ENCODE measurements around the gene TTLL1. TPM values are rescaled to one million over a fixed set of nuclear protein-coding genes. Genes with fewer than 3 reads are reported as not detected.

The TTLL1 gene
- total RNA-seq, 4 donors from 2014 or later: 1.8 to 7.2 (median 3.4) TPM

DNA sequence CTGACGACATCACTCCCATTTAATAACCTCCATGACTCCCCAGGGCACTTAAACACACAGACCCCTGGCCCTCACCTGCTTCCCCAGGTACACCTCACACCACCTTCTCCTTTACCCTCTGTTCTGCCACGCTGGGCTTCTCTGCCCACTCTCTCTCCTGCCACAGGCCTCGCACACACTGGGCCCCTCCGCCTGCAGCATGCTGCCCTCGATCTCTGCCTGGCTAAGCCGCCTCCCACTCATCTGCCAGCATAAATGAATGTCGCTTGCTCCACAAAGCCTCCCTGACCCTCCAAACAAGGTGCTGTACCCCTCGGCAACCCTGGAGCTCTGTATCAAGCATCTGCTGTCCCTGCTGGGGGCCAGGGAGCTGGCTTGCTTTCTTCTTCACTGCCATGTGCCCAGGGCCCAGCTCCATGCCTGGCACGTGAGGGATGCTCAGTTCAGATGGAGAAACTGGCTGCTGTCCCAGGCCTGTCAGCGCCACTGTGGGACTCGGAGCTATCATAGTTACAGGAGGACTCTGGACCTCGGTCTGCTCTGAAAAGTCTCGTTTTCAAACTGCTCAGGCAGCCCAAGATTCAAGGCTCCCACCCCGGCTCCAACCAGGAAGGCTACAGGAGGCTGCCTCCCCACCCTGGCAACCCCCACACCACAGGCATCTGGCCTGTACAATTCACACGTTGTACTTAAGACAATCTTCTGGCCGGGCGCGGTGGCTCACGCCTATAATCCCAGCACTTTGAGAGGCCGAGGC lies 11.9 kb downstream of the TTLL1 start:
- Histone ChIP-seq H3K4me3 (no peak overlapping the region), H3K4me1 (peaks cover 0 to 23% (median 5%) of the 10 kb centered on the region in 3 donors), H3K27me3 (no peaks in the 10 kb centered on the region), H3K27ac (no peak overlapping the region), H3K36me3 (peaks cover 0 to 11% (median 0%) of the 10 kb centered on the region in 3 donors), H3K9me3 (no peaks in the 10 kb centered on the region)
- TF ChIP-seq, protein P1, sequence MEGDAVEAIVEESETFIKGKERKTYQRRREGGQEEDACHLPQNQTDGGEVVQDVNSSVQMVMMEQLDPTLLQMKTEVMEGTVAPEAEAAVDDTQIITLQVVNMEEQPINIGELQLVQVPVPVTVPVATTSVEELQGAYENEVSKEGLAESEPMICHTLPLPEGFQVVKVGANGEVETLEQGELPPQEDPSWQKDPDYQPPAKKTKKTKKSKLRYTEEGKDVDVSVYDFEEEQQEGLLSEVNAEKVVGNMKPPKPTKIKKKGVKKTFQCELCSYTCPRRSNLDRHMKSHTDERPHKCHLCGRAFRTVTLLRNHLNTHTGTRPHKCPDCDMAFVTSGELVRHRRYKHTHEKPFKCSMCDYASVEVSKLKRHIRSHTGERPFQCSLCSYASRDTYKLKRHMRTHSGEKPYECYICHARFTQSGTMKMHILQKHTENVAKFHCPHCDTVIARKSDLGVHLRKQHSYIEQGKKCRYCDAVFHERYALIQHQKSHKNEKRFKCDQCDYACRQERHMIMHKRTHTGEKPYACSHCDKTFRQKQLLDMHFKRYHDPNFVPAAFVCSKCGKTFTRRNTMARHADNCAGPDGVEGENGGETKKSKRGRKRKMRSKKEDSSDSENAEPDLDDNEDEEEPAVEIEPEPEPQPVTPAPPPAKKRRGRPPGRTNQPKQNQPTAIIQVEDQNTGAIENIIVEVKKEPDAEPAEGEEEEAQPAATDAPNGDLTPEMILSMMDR (IDR thresholded peaks at IDR 0.05): no peak
- TF ChIP-seq POLR2A (IDR thresholded peaks at IDR 0.05): no peak
- intact Hi-C loops (cut with DNase I): no loop called here
- 77 to 82% methylated on average over 9 to 13 of the region's 20 CpGs for WGBS, 2 donors
- no peak for DNase-seq

DNA sequence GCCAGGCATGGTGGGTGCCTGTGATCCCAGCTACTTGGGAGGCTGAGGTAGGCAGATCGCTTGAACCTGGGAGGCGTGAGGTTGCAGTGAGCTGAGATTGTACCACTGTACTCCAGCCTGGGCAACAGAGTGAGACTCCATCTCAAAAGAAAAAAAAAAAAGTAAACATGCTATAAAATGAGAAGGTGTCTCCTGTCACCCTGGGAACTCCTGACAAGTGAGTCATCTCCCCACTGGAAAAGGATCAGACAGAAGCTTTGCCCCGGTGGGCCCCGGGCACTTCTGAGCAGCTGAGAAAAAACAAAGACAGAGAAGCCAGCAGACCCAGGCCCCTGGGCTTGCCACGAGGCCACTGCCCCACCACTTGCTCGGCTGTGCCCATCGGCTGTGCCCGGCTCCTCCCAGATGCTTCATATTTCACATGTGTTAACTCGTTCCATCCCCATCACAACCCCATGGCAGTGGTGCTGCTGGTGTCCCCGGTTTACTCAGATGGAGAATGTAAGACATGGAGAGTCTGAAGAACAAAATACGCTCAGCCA lies 22.3 kb downstream of the TTLL1 start:
- DNase-seq: no peak
- Histone ChIP-seq H3K36me3 (peaks cover 0 to 31% (median 0%) of the 10 kb centered on the region in 3 donors), H3K27ac (peak overlapping the region; percentile 21 to 70 (median 42)), H3K4me1 (peaks cover 0 to 15% (median 3%) of the 10 kb centered on the region in 3 donors), H3K27me3 (no peaks in the 10 kb centered on the region), H3K4me3 (no peak overlapping the region), H3K9me3 (no peaks in the 10 kb centered on the region)
- TF ChIP-seq, protein P1 (IDR thresholded peaks at IDR 0.05): no peak
- TF ChIP-seq POLR2A (IDR thresholded peaks at IDR 0.05): no peak
- intact Hi-C loops (cut with DNase I): no loop called here
- 42 to 65% methylated on average over 8 to 11 of the region's 11 CpGs for WGBS, 2 donors

DNA sequence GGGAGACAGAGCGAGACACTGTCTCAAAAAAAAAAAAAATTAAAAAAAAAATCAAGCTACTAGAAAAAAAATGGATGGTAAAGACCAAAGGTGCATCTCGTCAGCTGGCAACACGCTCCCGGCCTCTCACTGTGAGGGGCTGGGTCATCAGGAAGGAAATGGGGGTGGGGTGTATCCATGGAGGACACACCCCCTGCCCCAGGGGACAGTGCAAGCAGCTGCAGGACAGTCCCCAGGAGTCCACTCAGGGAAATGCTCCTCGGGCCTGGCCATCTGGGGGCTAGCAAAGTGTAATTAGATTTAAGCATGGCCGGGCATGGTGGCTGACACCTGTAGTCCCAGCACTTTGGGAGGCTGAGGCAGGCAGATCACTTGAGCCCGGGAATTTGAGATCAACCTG lies 23.1 kb downstream of the TTLL1 start:
- H3K36me3 ChIP-seq: peaks cover 0 to 39% (median 0%) of the 10 kb centered on the region in 3 donors

DNA sequence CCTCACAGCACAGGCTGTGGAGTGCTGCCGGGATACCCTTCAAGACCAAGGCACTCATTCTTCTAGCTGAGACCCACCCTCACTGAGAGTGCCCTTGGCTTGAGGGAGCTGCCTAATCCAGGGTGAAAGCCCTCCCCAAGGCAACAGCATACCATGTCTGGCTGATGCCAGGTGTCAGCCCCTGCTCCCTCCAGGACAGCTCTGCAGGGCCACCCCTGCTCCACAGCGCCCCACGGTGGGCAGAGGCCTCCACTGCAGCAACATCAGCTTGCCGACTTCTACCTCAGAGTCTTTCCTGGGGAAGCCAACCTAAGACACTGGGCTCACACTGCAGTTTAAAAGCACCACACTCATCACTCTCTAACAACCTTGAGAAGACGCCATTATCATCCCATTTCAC lies 29.0 kb downstream of the TTLL1 start:
- no peak for DNase-seq
- TF ChIP-seq, protein P1 (IDR thresholded peaks at IDR 0.05): peak in 5 of 6 experiments; percentile 10 to 70 (median 52)
- TF ChIP-seq POLR2A (IDR thresholded peaks at IDR 0.05): no peak
- no peaks in the 10 kb centered on the region for H3K4me1 ChIP-seq
- intact Hi-C loops (cut with DNase I): no loop called here
- H3K36me3 ChIP-seq: peaks cover 0 to 57% (median 0%) of the 10 kb centered on the region in 3 donors
- H3K27me3 ChIP-seq: no peaks in the 10 kb centered on the region
- WGBS, 2 donors: 60 to 71% methylated on average over 1 to 2 of the region's 5 CpGs
- no peaks in the 10 kb centered on the region for H3K9me3 ChIP-seq
- H3K4me3 ChIP-seq: no peak overlapping the region
- H3K27ac ChIP-seq: no peak overlapping the region

More for the DNA sequence above, 23.1 kb downstream of the TTLL1 start:
- peaks cover 0 to 15% (median 3%) of the 10 kb centered on the region in 3 donors for H3K4me1 ChIP-seq
- intact Hi-C loops (cut with DNase I): no loop called here
- 77 to 82% methylated on average over 7 of the region's 7 CpGs for WGBS, 2 donors
- no peaks in the 10 kb centered on the region for H3K27me3 ChIP-seq
- H3K4me3 ChIP-seq: no peak overlapping the region
- no peaks in the 10 kb centered on the region for H3K9me3 ChIP-seq
- H3K27ac ChIP-seq: no peak overlapping the region
- DNase-seq: no peak
- TF ChIP-seq, protein P1 (IDR thresholded peaks at IDR 0.05): no peak
- TF ChIP-seq POLR2A (IDR thresholded peaks at IDR 0.05): no peak

DNA sequence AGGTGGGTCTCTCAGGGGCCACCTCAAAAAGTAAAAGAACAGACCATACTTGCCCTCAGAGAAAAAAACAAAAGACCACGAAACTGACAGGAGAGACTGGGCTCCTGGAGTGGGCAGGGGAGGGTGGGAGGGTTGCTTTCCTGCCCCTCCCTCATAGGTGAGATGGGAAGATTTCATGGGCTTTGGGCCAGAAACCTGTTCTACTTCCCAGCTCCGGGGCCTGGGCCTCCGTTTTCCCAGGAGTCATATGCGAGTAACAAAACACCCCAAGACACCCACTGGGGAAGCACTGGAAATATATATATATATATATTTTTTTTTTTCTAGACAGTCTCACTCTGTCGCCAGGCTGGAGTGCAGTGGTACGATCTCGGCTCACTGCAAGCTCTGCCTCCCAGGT lies 31.6 kb downstream of the TTLL1 start:
- intact Hi-C loops (cut with DNase I): no loop called here
- peaks cover 0 to 43% (median 0%) of the 10 kb centered on the region in 3 donors for H3K36me3 ChIP-seq

More for the DNA sequence above, 31.6 kb downstream of the TTLL1 start:
- DNase-seq: no peak
- Histone ChIP-seq H3K27me3 (no peaks in the 10 kb centered on the region), H3K27ac (no peak overlapping the region), H3K9me3 (no peaks in the 10 kb centered on the region), H3K4me1 (no peaks in the 10 kb centered on the region), H3K4me3 (no peak overlapping the region)
- TF ChIP-seq, protein P1 (IDR thresholded peaks at IDR 0.05): no peak
- no peak for TF ChIP-seq POLR2A (IDR thresholded peaks at IDR 0.05)
- WGBS, 2 donors: 86 to 89% methylated on average over 7 of the region's 7 CpGs

Measured in esophagus squamous epithelium (tissue), 5 donors.